Activated naive CD4-positive, alpha-beta T cell treated with anti-CD3 and anti-CD28 coated beads, Interleukin-2, amount 50 U/mL, for 24 hours (primary cell): Measurements from ENCODE around the gene GRAP2.

ENCODE experiments used
- H3K27ac Mint-ChIP-seq: one replicate; pipeline ENCODE4 v1.8.0; 2021; ENCODE audit warnings: mild to moderate bottlenecking, mixed read lengths
- H3K27me3 Mint-ChIP-seq: one replicate; pipeline ENCODE4 v1.8.0; 2021; ENCODE audit warnings: mixed read lengths
- H3K36me3 Mint-ChIP-seq: one replicate; pipeline ENCODE4 v1.8.0; 2021; ENCODE audit warnings: mixed read lengths
- H3K4me1 Mint-ChIP-seq: one replicate; pipeline ENCODE4 v1.8.0; 2021; ENCODE audit warnings: mixed read lengths
- H3K4me3 Mint-ChIP-seq: one replicate; pipeline ENCODE4 v1.8.0; 2021; ENCODE audit warnings: mild to moderate bottlenecking, mixed read lengths
- H3K9me3 Mint-ChIP-seq: one replicate; pipeline ENCODE4 v1.8.0; 2021; ENCODE audit warnings: mixed read lengths

The GRAP2 gene

GRCh38 chr22:40010746-40011145 lies 109.9 kb downstream of the GRAP2 start:
- H3K27ac Mint-ChIP-seq: no peak overlapping the region
- H3K9me3 Mint-ChIP-seq: no peaks in the 10 kb centered on the region
- peaks cover 14% of the 10 kb centered on the region for H3K4me1 Mint-ChIP-seq
- no peak overlapping the region for H3K4me3 Mint-ChIP-seq
- no peaks in the 10 kb centered on the region for H3K27me3 Mint-ChIP-seq
- no peaks in the 10 kb centered on the region for H3K36me3 Mint-ChIP-seq

- Mint-ChIP-seq H3K9me3 (no peaks in the 10 kb centered on the region), H3K4me3 (no peak overlapping the region), H3K4me1 (peaks cover 11% of the 10 kb centered on the region), H3K36me3 (no peaks in the 10 kb centered on the region), H3K27me3 (no peaks in the 10 kb centered on the region), H3K27ac (no peak overlapping the region)
Measured at GRCh38 chr22:40014667-40015248, 113.9 kb downstream of the GRAP2 start.

DNA sequence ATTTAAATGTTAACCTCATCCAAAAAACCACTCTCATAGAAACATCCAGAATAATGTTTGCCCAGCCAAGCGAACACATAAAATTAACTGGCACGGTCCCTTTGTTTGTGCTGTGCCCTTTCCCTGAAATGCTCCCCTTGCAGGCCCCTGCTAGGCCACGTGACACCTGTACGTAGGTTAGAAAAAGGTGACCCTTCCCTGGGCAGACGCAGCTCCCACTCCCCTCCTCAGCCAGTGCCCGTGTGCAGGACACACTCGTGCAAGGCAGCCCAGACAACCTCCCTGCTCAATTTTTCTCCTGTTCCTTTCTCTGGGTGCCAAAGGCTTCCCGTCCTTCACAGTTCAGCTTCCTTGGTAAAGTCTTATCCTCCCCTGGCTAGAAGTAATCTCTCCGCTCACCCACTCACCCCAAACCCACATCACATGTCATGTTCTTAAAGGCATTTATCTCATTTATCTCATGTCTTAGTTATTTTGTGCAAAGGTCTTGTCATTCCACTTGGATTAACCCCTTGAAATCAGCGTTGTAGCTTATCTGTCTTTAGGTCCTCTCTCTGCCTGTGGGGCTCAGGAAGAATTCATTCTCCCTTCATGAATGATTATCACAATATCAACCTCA lies 114.6 kb downstream of the GRAP2 start:
- Mint-ChIP-seq H3K27me3 (no peaks in the 10 kb centered on the region), H3K4me1 (peaks cover 4% of the 10 kb centered on the region), H3K27ac (no peak overlapping the region), H3K4me3 (no peak overlapping the region), H3K36me3 (no peaks in the 10 kb centered on the region), H3K9me3 (no peaks in the 10 kb centered on the region)

- no peaks in the 10 kb centered on the region for H3K27me3 Mint-ChIP-seq
- H3K4me3 Mint-ChIP-seq: no peak overlapping the region
- peaks cover 3% of the 10 kb centered on the region for H3K4me1 Mint-ChIP-seq
- H3K27ac Mint-ChIP-seq: no peak overlapping the region
- no peaks in the 10 kb centered on the region for H3K9me3 Mint-ChIP-seq
- no peaks in the 10 kb centered on the region for H3K36me3 Mint-ChIP-seq
Measured at GRCh38 chr22:40018051-40018450, 117.2 kb downstream of the GRAP2 start.

GRCh38 chr22:40019100-40019499 lies 118.2 kb downstream of the GRAP2 start:
- Mint-ChIP-seq H3K4me1 (peaks cover 3% of the 10 kb centered on the region), H3K36me3 (no peaks in the 10 kb centered on the region), H3K9me3 (no peaks in the 10 kb centered on the region)

GRCh38 chr22:40020956-40021355 lies 120.1 kb downstream of the GRAP2 start:
- Mint-ChIP-seq H3K4me1 (peaks cover 3% of the 10 kb centered on the region), H3K36me3 (no peaks in the 10 kb centered on the region), H3K9me3 (no peaks in the 10 kb centered on the region), H3K27ac (no peak overlapping the region), H3K4me3 (no peak overlapping the region), H3K27me3 (no peaks in the 10 kb centered on the region)

More at GRCh38 chr22:40019100-40019499, 118.2 kb downstream of the GRAP2 start:
- no peaks in the 10 kb centered on the region for H3K27me3 Mint-ChIP-seq
- H3K4me3 Mint-ChIP-seq: no peak overlapping the region
- H3K27ac Mint-ChIP-seq: no peak overlapping the region

DNA sequence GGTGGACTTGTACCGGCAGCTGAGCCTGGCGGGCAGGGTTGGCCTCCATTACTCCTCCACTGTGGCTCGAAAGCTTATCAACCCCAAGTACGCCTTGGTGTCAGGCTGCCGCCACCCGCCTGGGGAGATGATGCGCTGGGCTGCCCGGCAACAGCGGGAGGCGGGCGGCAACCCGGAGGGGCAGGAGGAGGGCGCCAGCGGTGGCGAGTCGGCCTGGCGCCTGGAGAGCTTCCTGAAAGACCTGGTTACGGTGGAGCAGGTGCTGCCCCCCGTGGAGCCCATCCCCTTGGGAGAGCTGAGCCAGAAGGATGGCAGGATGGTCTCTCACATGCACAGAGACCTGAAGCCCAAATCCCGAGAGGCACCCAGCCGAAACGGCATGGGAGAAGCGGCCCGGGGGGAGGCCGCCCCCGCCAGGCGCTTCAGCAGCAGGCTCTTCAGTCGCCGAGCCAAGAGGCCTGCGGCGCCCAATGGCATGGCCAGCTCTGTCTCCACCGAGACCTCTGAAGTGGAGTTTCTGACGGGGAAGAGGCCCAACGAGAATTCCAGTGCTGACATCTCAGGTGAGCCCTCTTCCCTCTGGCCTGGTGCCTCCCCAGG lies 120.6 kb downstream of the GRAP2 start:
- H3K9me3 Mint-ChIP-seq: no peaks in the 10 kb centered on the region
- H3K36me3 Mint-ChIP-seq: no peaks in the 10 kb centered on the region
- no peak overlapping the region for H3K27ac Mint-ChIP-seq
- H3K4me3 Mint-ChIP-seq: no peak overlapping the region
- H3K27me3 Mint-ChIP-seq: no peaks in the 10 kb centered on the region
- peaks cover 3% of the 10 kb centered on the region for H3K4me1 Mint-ChIP-seq

- no peak overlapping the region for H3K27ac Mint-ChIP-seq
- H3K4me1 Mint-ChIP-seq: peaks cover 2% of the 10 kb centered on the region
- H3K36me3 Mint-ChIP-seq: no peaks in the 10 kb centered on the region
- H3K4me3 Mint-ChIP-seq: no peak overlapping the region
- H3K27me3 Mint-ChIP-seq: no peaks in the 10 kb centered on the region
- H3K9me3 Mint-ChIP-seq: no peaks in the 10 kb centered on the region
Measured at GRCh38 chr22:40022536-40023240, 121.8 kb downstream of the GRAP2 start.
